ENCODE results near the gene EPC1. TPM values are rescaled to one million over a fixed set of nuclear protein-coding genes. Genes with fewer than 3 reads are reported as not detected.
"Not testable (repeated sequence)": the region's sequence is repeated elsewhere in the genome, so short reads cannot be mapped to it uniquely, and the experiment has no call there.

Gene EPC1
- total RNA-seq, 1 donor from 2014 or later: 40.3 TPM

- Histone ChIP-seq H3K36me3 (no peaks in the 10 kb centered on the region), H3K27ac (no peak overlapping the region), H3K4me3 (no peak overlapping the region), H3K9me3 (no peaks in the 10 kb centered on the region), H3K27me3 (ENCODE audit: low read depth) (no peaks in the 10 kb centered on the region), H3K4me1 (peaks cover 5% of the 10 kb centered on the region)
- no peak for DNase-seq
- intact Hi-C loops (cut with DNase I): no loop called here
- TF ChIP-seq CTCF (IDR thresholded peaks at IDR 0.05): no peak
- no peak for ATAC-seq
These were observed 93.7 kb downstream of the EPC1 start for GRCh38 chr10:32253276-32253675.

DNA sequence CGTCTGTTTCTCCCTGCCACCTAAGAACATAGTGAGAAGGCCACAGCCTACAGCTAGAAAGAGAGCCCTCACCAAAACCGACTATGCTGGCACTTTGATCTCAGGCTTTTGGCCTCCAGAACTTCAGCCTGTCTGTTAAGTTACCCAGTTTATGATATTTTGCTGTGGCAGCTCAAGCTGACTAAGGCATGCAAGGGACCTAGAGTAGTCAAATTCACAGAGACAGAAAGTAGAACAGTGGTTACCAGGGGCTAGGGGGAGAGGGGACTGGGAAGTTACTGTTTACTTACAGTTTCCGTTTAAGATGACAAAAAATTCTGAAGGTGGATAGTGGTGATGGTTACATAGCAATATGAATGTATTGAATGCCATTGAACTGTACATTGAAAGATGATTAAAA lies 96.5 kb downstream of the EPC1 start:
- H3K36me3 ChIP-seq; intact Hi-C loops (cut with DNase I); H3K4me1 ChIP-seq; ATAC-seq; H3K9me3 ChIP-seq; H3K27me3 ChIP-seq (ENCODE audit: low read depth); H3K4me3 ChIP-seq; DNase-seq; H3K27ac ChIP-seq: not testable (repeated sequence)

- Histone ChIP-seq H3K27me3 (ENCODE audit: low read depth) (no peaks in the 10 kb centered on the region), H3K36me3 (no peaks in the 10 kb centered on the region), H3K4me3 (no peak overlapping the region), H3K4me1 (no peaks in the 10 kb centered on the region), H3K27ac (no peak overlapping the region), H3K9me3 (no peaks in the 10 kb centered on the region)
- ATAC-seq: no peak
- no peak for TF ChIP-seq CTCF (IDR thresholded peaks at IDR 0.05)
- no peak for DNase-seq
- intact Hi-C loops (cut with DNase I): no loop called here
These were observed 100.3 kb downstream of the EPC1 start for GRCh38 chr10:32246685-32247084.

DNA sequence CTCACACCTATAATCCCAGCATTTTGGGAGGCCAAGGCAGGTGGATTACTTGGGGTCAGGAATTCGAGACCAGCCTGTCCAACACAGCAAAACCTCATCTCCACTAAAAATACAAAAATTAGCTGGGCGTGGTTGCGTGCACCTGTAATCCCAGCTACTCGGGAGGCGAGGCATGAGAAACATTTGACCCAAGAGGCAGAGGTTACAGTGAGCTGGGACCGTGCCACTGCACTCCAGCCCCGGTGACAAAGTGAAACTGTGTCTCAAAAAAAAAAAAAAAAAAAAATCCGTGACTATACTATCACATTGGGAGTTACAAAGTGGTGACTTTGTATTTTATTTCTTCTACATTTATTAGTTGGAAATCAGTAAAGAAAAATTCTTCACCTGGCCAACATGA lies 101.2 kb downstream of the EPC1 start:
- Histone ChIP-seq H3K36me3 (no peaks in the 10 kb centered on the region), H3K27me3 (ENCODE audit: low read depth) (no peaks in the 10 kb centered on the region), H3K9me3 (no peaks in the 10 kb centered on the region), H3K4me3 (no peak overlapping the region), H3K4me1 (no peaks in the 10 kb centered on the region), H3K27ac (no peak overlapping the region)
- DNase-seq (no peak), ATAC-seq (no peak)
- no peak for TF ChIP-seq CTCF (IDR thresholded peaks at IDR 0.05)
- intact Hi-C loops (cut with DNase I): no loop called here

DNA sequence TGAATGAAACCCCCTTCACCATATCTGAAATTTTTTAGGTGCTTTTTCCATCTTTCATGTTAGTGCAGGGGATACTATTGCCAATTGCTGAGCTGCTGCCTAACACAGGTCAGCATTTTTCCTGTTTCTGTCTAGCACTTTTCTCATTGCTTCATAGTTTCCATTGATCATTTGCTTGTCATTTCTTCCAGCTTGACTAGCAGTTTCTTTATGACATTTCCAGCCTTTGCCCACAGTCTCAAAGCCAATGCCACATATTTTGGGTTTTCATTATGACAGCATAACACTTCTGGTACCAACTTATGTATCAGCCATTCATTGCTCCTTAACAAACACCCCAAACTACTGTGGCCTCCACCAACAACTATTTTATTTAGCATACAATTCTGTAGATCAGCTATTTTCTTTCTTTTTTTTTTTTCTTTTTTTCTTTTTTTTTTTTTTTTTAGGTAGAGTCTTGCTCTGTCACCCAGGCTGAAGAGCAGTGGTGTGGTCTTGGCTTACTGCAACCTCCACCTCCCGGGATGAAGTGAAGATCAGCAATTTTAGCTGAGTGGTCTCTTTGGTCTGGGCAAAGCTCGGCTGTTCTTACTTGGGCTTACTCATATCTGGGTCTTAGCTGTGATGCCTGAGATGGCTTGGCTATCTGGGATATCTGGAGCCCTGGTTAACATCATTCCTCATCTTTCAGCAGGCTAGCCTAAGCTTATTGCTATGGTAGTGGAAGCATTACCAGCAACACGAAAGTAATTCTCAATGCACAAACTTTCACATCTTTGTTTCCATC lies 102.3 kb downstream of the EPC1 start:
- ATAC-seq: no peak
- no peaks in the 10 kb centered on the region for H3K4me1 ChIP-seq
- no peak overlapping the region for H3K4me3 ChIP-seq
- H3K36me3 ChIP-seq: no peaks in the 10 kb centered on the region
- no peak for DNase-seq
- H3K27me3 ChIP-seq (ENCODE audit: low read depth): no peaks in the 10 kb centered on the region
- no peak for TF ChIP-seq CTCF (IDR thresholded peaks at IDR 0.05)
- intact Hi-C loops (cut with DNase I): no loop called here
- H3K27ac ChIP-seq: no peak overlapping the region
- no peaks in the 10 kb centered on the region for H3K9me3 ChIP-seq

GRCh38 chr10:32244011-32244410 lies 102.9 kb downstream of the EPC1 start:
- Histone ChIP-seq H3K27me3 (ENCODE audit: low read depth) (no peaks in the 10 kb centered on the region), H3K4me1 (no peaks in the 10 kb centered on the region), H3K36me3 (no peaks in the 10 kb centered on the region), H3K27ac (no peak overlapping the region), H3K4me3 (no peak overlapping the region), H3K9me3 (no peaks in the 10 kb centered on the region)
- TF ChIP-seq CTCF (IDR thresholded peaks at IDR 0.05): no peak
- intact Hi-C loops (cut with DNase I): no loop called here
- DNase-seq: no peak
- ATAC-seq: no peak
